Stimulated activated CD4-positive, alpha-beta T cell treated with anti-CD3 and anti-CD28 coated beads, Interleukin-2, amount 100 ng/mL, for 4 hours (primary cell): ENCODE data around the gene KLK3.

ENCODE experiments used
- DNase-seq: peaks from one replicate; pipeline ENCODE4 v3.0.0-alpha.2; 2020; ENCODE audit warnings: low read depth

Gene KLK3

GRCh38 chr19:50898018-50898417 lies 43.3 kb downstream of the KLK3 start:
- DNase-seq: no peak

GRCh38 chr19:50899569-50899968 lies 44.9 kb downstream of the KLK3 start:
- DNase-seq: no peak

DNA sequence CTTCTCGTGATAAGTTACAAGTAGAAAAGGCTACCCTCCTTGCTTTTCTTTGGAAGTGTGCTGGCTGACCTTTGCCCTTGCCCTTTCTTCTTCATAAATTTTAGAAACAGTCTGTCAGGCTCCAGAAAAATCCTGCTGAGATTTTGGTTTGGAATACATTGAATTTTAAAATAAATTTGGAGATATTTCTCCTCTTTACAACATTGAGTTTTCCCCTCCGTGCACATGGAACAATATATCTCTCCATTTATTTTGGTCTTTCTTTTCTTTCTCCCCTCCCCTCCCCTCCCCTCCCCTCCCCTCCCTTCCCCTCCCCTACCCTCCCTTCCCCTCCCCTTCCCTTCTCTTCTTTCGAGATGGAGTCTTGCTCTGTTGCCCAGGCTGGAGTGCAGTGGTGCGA lies 47.9 kb downstream of the KLK3 start:
- DNase-seq: no peak

- DNase-seq: no peak
Measured at GRCh38 chr19:50906217-50906616, 51.5 kb downstream of the KLK3 start.

DNA sequence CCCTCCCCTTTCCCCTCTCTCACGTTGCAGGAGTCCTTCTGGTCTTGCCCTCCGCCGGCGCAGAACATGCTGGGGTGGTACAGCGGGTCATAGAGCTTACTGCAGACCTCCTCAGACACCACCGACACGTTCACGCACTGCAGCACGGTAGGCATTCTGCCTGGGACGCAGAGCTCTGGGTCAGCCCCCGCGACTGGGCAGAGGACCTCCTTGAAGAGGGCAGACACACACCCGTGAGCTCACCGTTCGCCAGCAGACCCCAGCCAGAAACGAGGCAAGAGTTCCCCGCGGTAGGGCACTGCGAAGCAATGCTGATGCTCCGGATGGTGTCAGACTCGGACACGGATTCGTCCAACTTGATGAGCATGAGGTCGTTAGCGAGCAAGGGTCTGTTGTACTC lies 53.6 kb downstream of the KLK3 start:
- DNase-seq: no peak

- no peak for DNase-seq
Measured at GRCh38 chr19:50909240-50910070, 54.7 kb downstream of the KLK3 start.
